Common myeloid progenitor, CD34-positive (primary cell): ENCODE data around the gene FBXO2.

ENCODE experiments used
- CTCF ChIA-PET: fragments of 350-600 bp; sonication (Branson Sonifier 250); formaldehyde crosslinking; loops from one replicate; lab custom pipeline; 2021; ENCODE audit warnings: antibody characterized with exemption; lab: Charles Lee
- POLR2A ChIA-PET: fragments of 350-600 bp; sonication (Branson Sonifier 250); formaldehyde crosslinking; loops from one replicate; lab custom pipeline; 2021; ENCODE audit warnings: antibody characterized with exemption; lab: Charles Lee
- DNase-seq, 3 donors: peaks; one replicate each; pipeline versions ENCODE4 v3.0.0 to v3.0.0-alpha.2; 2013
- H3K27ac ChIP-seq, 2 experiments: 1 replicate in 1 of 2; 2 replicates in 1 of 2; pipeline ENCODE4 v1.7.0; 2013; ENCODE audit warnings: inconsistent platforms in 2 of 2, low read length in 2 of 2, mild to moderate bottlenecking in 2 of 2, low read depth in 1 of 2, moderate library complexity in 1 of 2; ENCODE audit not compliant: severe bottlenecking in 2 of 2, insufficient read depth in 1 of 2, poor library complexity in 1 of 2
- H3K27me3 ChIP-seq, 5 experiments: replicated peaks in 2 of 5; 1 replicate in 3 of 5; 2 replicates in 2 of 5; pipeline versions ENCODE4 v1.6.1 to v1.7.0; 2013; ENCODE audit warnings: low read length in 4 of 5, mild to moderate bottlenecking in 2 of 5, moderate library complexity in 2 of 5, inconsistent platforms in 1 of 5; ENCODE audit not compliant: insufficient read depth in 5 of 5, control insufficient read depth in 4 of 5
- H3K36me3 ChIP-seq, 4 experiments: 1 replicate in 2 of 4; 2 replicates in 2 of 4; pipeline versions ENCODE4 v1.6.1 to v1.7.0; 2013; ENCODE audit warnings: low read length in 3 of 4, control low read depth in 1 of 4, mild to moderate bottlenecking in 1 of 4; ENCODE audit not compliant: control insufficient read depth in 4 of 4, insufficient read depth in 4 of 4
- H3K4me1 ChIP-seq, 4 experiments: 1 replicate in 3 of 4; 2 replicates in 1 of 4; pipeline versions ENCODE4 v1.6.1 to v1.7.1; 2013; ENCODE audit warnings: low read length in 3 of 4, mild to moderate bottlenecking in 3 of 4, control low read depth in 1 of 4, inconsistent platforms in 1 of 4, moderate library complexity in 1 of 4; ENCODE audit not compliant: control insufficient read depth in 4 of 4, insufficient read depth in 4 of 4; ENCODE audit errors: control extremely low read depth in 1 of 4
- H3K4me3 ChIP-seq, 7 experiments: 1 replicate in 4 of 7; 2 replicates in 3 of 7; pipeline versions ENCODE4 v1.5.1 to v1.7.0; 2013; ENCODE audit warnings: mild to moderate bottlenecking in 7 of 7, low read length in 6 of 7, moderate library complexity in 6 of 7, inconsistent platforms in 2 of 7, low read depth in 2 of 7, control low read depth in 1 of 7; ENCODE audit not compliant: insufficient read depth in 4 of 7, control insufficient read depth in 1 of 7; ENCODE audit errors: extremely low read depth in 1 of 7
- H3K9me3 ChIP-seq, 5 experiments: 1 replicate in 4 of 5; 2 replicates in 1 of 5; pipeline versions ENCODE4 v1.6.1 to v1.7.1; 2013; ENCODE audit warnings: low read length in 4 of 5, mild to moderate bottlenecking in 2 of 5, inconsistent platforms in 1 of 5, low read depth in 1 of 5, moderate library complexity in 1 of 5; ENCODE audit not compliant: control insufficient read depth in 4 of 5, insufficient read depth in 2 of 5; ENCODE audit errors: control extremely low read depth in 1 of 5
- WGBS: methylation state at CpG from one replicate; pipeline ENCODE4 v1.1.5; 2013; ENCODE audit not compliant: insufficient coverage; 5-methylcytosine and 5-hydroxymethylcytosine counted together

Gene FBXO2

DNA sequence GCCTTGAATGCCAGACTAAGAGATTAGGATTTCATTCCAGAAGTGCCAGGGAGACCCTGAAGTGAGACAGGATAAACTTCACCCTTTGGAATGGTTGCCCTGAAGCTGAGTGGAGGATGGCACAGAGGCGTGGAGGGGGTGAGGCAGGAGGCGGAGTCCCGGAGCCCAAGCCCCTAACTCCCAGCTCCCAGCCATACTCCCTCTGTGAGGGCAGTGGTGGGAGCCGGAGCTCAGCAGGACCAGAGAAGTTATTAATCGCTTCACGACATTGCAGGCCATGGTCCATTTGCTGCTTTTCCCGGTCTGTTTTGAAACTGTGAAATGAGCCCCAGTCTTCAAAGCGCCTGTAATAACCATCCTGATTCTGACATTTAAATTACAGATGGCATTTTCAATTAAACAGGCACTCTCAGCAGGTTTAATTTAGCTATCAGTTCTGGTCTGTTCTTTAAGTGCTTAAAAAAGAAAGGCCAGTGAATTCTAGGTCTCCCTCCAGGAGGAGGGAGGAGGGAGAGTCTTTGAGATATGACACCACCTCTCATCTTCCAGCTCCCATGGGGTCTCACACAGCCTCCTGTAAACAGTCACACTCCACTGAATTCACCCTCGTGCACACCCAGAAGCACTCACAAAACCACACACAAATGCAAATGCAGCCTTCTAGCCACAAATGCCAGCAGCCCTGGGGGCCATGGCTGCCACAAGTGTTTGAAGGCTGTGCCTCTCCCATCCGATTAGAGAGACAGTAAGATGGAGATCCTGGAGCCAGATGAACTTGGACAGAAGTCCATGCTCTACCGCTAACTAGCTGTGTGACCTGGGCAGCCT lies 19.6 kb downstream of the FBXO2 start:
- no peak for DNase-seq
- 83% methylated on average over 10 of the region's 11 CpGs for WGBS
- POLR2A ChIA-PET: no interaction called here

DNA sequence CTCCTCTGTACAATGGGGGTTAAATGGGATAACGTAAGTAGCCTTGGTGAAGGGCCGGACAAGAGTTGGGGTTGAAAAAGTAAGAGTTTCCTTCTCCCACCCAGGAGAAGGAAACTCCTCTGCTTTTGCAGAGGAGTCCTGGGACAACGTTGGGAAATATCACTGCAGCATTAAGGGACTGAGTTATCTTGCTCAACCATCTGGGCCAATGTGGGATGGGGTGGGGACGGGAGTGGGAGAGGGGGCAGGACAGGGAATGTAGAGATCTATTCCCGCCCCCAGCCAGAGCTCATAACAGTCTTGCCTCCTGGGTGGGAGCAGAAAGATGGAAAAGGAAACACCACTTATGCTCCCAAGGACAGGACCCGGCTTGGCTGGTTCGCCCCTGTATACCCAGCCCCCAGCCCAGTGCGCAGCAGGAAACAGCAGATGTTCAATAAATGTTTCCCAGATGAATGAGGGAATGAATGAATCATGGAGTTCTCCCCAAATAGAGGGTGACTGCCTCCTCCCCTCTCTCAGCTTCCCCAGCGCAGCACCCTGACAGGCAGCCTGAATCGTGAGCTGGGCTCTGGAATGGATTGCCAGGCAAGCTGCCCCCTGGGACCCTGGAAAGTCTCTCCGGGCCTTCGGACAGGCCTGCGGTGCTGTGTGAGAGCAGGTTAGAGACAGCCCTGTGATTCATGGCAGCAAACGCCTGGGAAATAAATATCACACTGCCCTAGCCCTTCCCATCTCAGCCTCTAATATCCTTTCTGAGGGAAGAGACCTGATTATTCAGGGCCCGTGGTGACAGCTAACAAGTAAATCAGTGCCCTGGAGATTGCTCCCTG lies 24.8 kb downstream of the FBXO2 start:
- H3K27ac ChIP-seq: no peak overlapping the region
- H3K27me3 ChIP-seq: peaks cover 0 to 35% (median 5%) of the 10 kb centered on the region in 5 experiments
- ChIA-PET CTCF (no interaction called here), POLR2A (no interaction called here)
- no peak overlapping the region for H3K4me3 ChIP-seq
- H3K36me3 ChIP-seq: no peaks in the 10 kb centered on the region
- H3K9me3 ChIP-seq: no peaks in the 10 kb centered on the region
- DNase-seq: no peak
- WGBS: 55% methylated on average over 11 of the region's 15 CpGs
- H3K4me1 ChIP-seq: no peaks in the 10 kb centered on the region

More for the DNA sequence above, 19.6 kb downstream of the FBXO2 start:
- Histone ChIP-seq H3K27me3 (peaks cover 0 to 21% (median 5%) of the 10 kb centered on the region in 5 experiments), H3K36me3 (no peaks in the 10 kb centered on the region), H3K4me1 (no peaks in the 10 kb centered on the region), H3K4me3 (no peak overlapping the region), H3K9me3 (no peaks in the 10 kb centered on the region), H3K27ac (no peak overlapping the region)
- CTCF ChIA-PET: no interaction called here

DNA sequence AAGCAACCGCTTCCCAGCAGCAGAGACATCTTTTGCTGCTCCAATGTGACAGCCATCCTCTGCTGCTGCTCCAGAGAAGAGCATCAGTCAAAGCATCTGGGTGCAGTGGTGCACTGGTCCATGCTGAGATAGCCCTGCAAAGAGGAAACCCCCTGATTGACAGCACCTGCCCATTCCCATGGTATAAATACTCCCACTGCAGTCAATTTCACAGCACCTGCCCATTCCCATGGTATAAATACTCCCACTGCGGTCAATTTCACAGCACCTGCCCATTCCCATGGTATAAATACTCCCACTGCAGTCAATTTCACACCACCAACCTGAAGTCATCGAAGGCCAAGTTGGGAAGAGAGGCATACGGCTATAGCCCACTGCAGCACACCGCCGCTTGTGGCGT lies 25.5 kb downstream of the FBXO2 start:
- Histone ChIP-seq H3K27me3 (peaks cover 0 to 35% (median 5%) of the 10 kb centered on the region in 5 experiments), H3K36me3 (no peaks in the 10 kb centered on the region), H3K4me3 (no peak overlapping the region), H3K9me3 (no peaks in the 10 kb centered on the region), H3K4me1 (no peaks in the 10 kb centered on the region), H3K27ac (no peak overlapping the region)
- CTCF ChIA-PET: interaction anchor here (0.6 kb wide), 1 partner anchor 159 kb away, joined by 3 read pairs; no protein-coding TSS in a partner anchor
- POLR2A ChIA-PET: no interaction called here
- DNase-seq: no peak
- WGBS: 97% methylated on average over 6 of the region's 7 CpGs

DNA sequence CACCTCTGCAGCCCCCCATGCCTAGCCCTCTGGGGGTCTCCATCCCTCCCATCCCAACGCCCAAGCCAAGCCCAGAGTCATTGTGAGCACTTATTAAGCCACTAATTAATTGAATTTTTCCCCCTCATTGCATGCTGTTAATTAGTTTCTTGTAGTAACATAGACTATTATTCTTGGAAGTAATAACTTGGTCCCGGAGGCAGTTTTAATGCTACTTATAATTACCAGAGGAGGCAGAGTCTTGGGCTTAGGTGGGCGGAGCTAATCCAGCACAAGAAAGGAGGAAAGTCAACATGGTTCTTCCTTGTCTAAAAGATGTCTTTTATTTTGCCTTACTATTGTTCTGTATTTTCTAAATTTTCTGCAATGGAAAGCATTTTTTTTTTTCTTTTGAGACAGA lies 27.7 kb downstream of the FBXO2 start:
- H3K9me3 ChIP-seq: no peaks in the 10 kb centered on the region
- H3K4me1 ChIP-seq: no peaks in the 10 kb centered on the region
- CTCF ChIA-PET: no interaction called here
- POLR2A ChIA-PET: interaction anchor here (0.6 to 0.7 kb wide), 2 partner anchors 97 to 146 kb away, joined by 3 to 4 read pairs; no protein-coding TSS in a partner anchor
- no peak for DNase-seq
- H3K4me3 ChIP-seq: no peak overlapping the region
- no peak overlapping the region for H3K27ac ChIP-seq
- WGBS: 100% methylated on average over 2 of the region's 3 CpGs
- H3K36me3 ChIP-seq: no peaks in the 10 kb centered on the region
- peaks cover 0 to 38% (median 5%) of the 10 kb centered on the region in 5 experiments for H3K27me3 ChIP-seq

DNA sequence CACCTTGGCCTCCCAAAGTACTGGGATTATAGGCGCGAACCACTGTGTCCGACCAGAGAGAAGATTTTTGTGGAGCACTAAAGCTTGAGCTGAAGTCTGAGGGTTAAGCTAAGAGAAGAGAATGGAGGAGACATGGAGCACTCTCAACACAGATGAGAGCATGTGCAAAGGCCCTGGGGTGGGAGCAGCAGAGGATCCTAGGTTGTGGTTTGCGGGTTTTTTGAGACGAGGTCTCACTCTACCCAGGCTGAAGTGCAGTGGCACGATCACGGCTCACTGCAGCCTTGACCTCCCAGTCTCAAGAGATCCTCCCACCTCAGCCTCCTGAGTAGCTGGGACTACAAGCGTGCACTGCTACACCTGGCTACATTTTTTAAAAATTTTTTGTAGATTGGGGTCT lies 30.5 kb downstream of the FBXO2 start:
- CTCF ChIA-PET: no interaction called here
- no peak overlapping the region for H3K27ac ChIP-seq
- POLR2A ChIA-PET: no interaction called here
- no peak overlapping the region for H3K4me3 ChIP-seq
- 100% methylated on average over 3 of the region's 8 CpGs for WGBS
- H3K9me3 ChIP-seq: no peaks in the 10 kb centered on the region
- peaks cover 0 to 22% (median under 1%) of the 10 kb centered on the region in 5 experiments for H3K27me3 ChIP-seq
- no peaks in the 10 kb centered on the region for H3K36me3 ChIP-seq
- DNase-seq: no peak
- H3K4me1 ChIP-seq: no peaks in the 10 kb centered on the region

DNA sequence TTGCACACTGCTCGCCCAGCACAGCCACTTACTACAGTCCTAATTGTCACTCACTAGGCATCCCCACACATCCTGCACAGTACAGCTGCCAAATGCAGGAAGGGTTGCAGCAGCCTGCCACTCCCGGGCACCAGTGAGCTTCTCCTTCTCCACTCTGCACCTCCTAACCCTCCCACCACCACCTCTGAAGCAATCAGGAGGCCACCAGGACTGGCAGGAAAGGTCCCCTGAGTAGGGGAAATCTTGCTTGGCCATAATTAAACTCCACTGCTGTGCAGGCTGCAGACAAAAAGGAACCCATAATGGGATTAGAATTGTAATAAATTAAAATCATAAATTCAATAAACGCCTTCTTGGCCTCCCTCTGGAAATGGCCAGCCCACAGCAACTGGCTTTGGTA lies 31.8 kb downstream of the FBXO2 start:
- DNase-seq: no peak
- WGBS: 100% methylated on average over 1 of the region's 3 CpGs
- no peaks in the 10 kb centered on the region for H3K9me3 ChIP-seq
- CTCF ChIA-PET: no interaction called here
- peaks cover 0 to 22% (median 3%) of the 10 kb centered on the region in 5 experiments for H3K27me3 ChIP-seq
- POLR2A ChIA-PET: no interaction called here
- no peaks in the 10 kb centered on the region for H3K4me1 ChIP-seq
- H3K36me3 ChIP-seq: no peaks in the 10 kb centered on the region
- H3K4me3 ChIP-seq: no peak overlapping the region
- H3K27ac ChIP-seq: no peak overlapping the region

DNA sequence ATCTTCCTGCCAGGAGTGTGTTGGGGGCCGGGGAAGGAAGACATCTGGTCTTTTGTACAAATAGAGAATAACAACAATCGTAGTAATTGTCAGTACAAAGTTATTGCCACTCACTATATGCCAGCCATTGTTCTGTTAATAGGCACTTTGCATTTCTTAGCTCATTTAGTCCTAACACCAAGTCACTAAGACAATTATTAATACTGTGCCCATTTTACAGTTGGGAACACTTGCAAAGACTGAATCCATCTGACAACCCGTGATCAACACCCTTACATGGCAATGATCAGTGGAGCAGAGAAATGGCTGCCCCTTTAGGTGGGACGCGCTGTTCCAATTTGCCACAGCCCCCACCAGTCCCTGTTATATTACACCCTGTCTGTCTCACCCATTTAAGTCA lies 33.3 kb downstream of the FBXO2 start:
- CTCF ChIA-PET: no interaction called here
- H3K4me1 ChIP-seq: no peaks in the 10 kb centered on the region
- no peak overlapping the region for H3K4me3 ChIP-seq
- H3K36me3 ChIP-seq: no peaks in the 10 kb centered on the region
- H3K27ac ChIP-seq: no peak overlapping the region
- no peaks in the 10 kb centered on the region for H3K9me3 ChIP-seq
- H3K27me3 ChIP-seq: peaks cover 0 to 18% (median 3%) of the 10 kb centered on the region in 5 experiments
- DNase-seq: no peak
- WGBS: 95% methylated on average over 2 of the region's 5 CpGs
- POLR2A ChIA-PET: no interaction called here
